ENCODE results near the gene TMC6. TPM values are rescaled to one million over a fixed set of nuclear protein-coding genes. Genes with fewer than 3 reads are reported as not detected.
A peak's percentile ranks its signal among the peaks of the same experiment; 100 is the strongest.
"Not testable (repeated sequence)": the region's sequence is repeated elsewhere in the genome, so short reads cannot be mapped to it uniquely, and the experiment has no call there.

TMC6 gene
- total and polyA plus RNA-seq, 12 donors = 2.5 to 79.0 (median 19.1) TPM

DNA sequence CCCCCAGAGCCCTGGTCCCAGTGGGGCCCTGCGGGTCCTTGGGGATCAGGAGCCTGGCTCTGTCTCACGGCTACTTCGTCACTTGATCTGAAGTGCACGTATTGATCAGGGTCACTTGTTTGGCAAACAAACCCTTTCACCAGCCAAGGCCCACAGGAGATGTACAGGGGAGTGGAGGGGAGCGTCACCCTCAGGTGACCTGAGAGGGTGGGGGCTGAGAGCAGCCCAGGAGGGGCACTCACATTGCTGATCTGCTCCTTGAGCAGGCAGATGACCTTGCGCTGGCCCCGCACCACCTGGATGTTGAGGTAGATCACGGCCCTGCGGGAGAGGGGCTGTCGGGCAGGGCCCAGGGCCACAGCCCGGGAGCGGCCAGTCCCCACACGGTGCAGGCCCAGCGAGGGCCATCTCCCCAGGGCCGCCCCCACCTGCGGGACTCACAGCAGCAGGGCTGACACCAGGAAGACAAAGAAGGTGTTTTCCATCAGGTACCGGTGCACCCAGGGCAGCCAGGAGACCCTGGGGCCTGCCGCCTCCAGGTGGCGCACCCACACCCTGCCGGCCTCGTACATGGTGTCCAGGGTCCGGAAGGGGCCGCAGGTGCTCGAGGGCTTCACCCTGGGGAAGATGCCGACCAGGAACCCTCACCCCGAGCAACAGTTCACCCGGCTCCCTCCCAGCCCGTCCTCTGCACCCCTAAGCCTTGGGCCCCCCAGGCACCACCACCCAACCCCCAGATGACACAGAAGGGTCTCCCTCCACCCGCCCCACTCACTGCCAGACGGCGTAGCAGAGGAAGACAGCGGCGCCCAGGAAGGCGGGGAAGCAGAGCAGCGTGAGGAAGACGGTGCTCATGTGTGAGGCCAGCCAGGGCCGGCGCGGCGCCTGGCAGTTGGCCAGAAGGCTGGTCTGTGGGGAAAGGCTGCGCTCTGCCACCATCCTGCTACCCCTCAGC lies 11.3 kb downstream of the TMC6 start:
- H3K36me3 ChIP-seq (replicated peaks in 1 of 2) = no peaks in the 10 kb centered on the region

GRCh38 chr17:78116411-78116810 lies 12.1 kb downstream of the TMC6 start:
- H3K27ac ChIP-seq = no peak overlapping the region
- no peaks in the 10 kb centered on the region for H3K9me3 ChIP-seq (replicated peaks in 1 of 3)
- no peak overlapping the region for H3K4me3 ChIP-seq
- TF ChIP-seq, protein P1, sequence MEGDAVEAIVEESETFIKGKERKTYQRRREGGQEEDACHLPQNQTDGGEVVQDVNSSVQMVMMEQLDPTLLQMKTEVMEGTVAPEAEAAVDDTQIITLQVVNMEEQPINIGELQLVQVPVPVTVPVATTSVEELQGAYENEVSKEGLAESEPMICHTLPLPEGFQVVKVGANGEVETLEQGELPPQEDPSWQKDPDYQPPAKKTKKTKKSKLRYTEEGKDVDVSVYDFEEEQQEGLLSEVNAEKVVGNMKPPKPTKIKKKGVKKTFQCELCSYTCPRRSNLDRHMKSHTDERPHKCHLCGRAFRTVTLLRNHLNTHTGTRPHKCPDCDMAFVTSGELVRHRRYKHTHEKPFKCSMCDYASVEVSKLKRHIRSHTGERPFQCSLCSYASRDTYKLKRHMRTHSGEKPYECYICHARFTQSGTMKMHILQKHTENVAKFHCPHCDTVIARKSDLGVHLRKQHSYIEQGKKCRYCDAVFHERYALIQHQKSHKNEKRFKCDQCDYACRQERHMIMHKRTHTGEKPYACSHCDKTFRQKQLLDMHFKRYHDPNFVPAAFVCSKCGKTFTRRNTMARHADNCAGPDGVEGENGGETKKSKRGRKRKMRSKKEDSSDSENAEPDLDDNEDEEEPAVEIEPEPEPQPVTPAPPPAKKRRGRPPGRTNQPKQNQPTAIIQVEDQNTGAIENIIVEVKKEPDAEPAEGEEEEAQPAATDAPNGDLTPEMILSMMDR (IDR thresholded peaks at IDR 0.05) = no peak
- TF ChIP-seq POLR2A (IDR thresholded peaks at IDR 0.05) = no peak
- no peaks in the 10 kb centered on the region for H3K4me1 ChIP-seq (replicated peaks in 1 of 2)
- no peaks in the 10 kb centered on the region for H3K36me3 ChIP-seq (replicated peaks in 1 of 2)
- no peak for DNase-seq
- WGBS, 4 donors = 88 to 95% (median 92%) methylated on average over 7 to 9 of the region's 9 CpGs
- intact Hi-C loops (cut with DNase I) = no loop called here
- H3K27me3 ChIP-seq = peaks cover 6% of the 10 kb centered on the region

More for the DNA sequence above, 11.3 kb downstream of the TMC6 start:
- TF ChIP-seq, protein P1 (IDR thresholded peaks at IDR 0.05) = peak in 2 of 6 experiments; percentile 23 to 28
- no peak for TF ChIP-seq POLR2A (IDR thresholded peaks at IDR 0.05)
- Histone ChIP-seq H3K4me1 (replicated peaks in 1 of 2) (no peaks in the 10 kb centered on the region), H3K27ac (no peak overlapping the region), H3K4me3 (no peak overlapping the region), H3K9me3 (replicated peaks in 1 of 3) (no peaks in the 10 kb centered on the region), H3K27me3 (peaks cover 6% of the 10 kb centered on the region)
- DNase-seq = no peak
- intact Hi-C loops (cut with DNase I) = no loop called here
- 20 to 71% (median 57%) methylated on average over 12 to 41 of the region's 41 CpGs for WGBS, 4 donors

DNA sequence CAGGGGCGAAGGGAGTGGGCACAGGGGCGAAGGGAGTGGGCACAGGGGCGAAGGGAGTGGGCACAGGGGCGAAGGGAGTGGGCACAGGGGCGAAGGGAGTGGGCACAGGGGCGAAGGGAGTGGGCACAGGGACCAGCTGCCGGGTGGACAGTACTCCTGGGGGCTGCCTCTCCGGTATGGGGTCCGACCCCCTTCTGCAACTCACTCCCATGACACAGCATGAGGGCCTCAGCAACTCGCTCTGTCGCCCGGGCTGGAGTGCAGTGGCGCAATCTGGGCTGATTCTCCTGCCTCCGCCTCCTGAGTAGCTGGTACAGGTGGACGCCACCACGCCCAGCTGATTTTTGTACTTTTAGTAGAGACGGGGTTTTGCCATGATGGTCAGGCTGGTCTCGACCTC lies 12.8 kb downstream of the TMC6 start:
- H3K4me3 ChIP-seq; DNase-seq; H3K4me1 ChIP-seq (replicated peaks in 1 of 2); H3K27ac ChIP-seq; H3K36me3 ChIP-seq (replicated peaks in 1 of 2); intact Hi-C loops (cut with DNase I); H3K27me3 ChIP-seq; H3K9me3 ChIP-seq (replicated peaks in 1 of 3): not testable (repeated sequence)
- 81 to 94% (median 92%) methylated on average over 9 to 13 of the region's 18 CpGs for WGBS, 4 donors

GRCh38 chr17:78114831-78115723 lies 13.5 kb downstream of the TMC6 start:
- H3K36me3 ChIP-seq (replicated peaks in 1 of 2) = no peaks in the 10 kb centered on the region
- TF ChIP-seq, protein P1 (IDR thresholded peaks at IDR 0.05) = no peak
- no peak for TF ChIP-seq POLR2A (IDR thresholded peaks at IDR 0.05)
- H3K4me1 ChIP-seq (replicated peaks in 1 of 2) = no peaks in the 10 kb centered on the region
- H3K27ac ChIP-seq = no peak overlapping the region
- no peak for DNase-seq
- intact Hi-C loops (cut with DNase I) = loop anchor here (5.0 kb wide), 2 partner anchors 57 to 137 kb away; no protein-coding TSS in a partner anchor
- H3K9me3 ChIP-seq (replicated peaks in 1 of 3) = no peaks in the 10 kb centered on the region
- H3K4me3 ChIP-seq = no peak overlapping the region
- H3K27me3 ChIP-seq = peaks cover 6% of the 10 kb centered on the region
- 78 to 83% (median 81%) methylated on average over 8 to 27 of the region's 28 CpGs for WGBS, 4 donors

All from adrenal gland (tissue), 12 donors.